K562 (cell line): ENCODE results near the gene STXBP6. TPM values are rescaled to one million over a fixed set of nuclear protein-coding genes. Genes with fewer than 3 reads are reported as not detected.

ENCODE experiments used
- ATAC-seq: fragments of 200-7000 bp; cut with Tn5 transposase; 3 replicates; pipeline ENCODE4 v1.9.1; 2020; ENCODE audit warnings: moderate library complexity
- BruUV-seq: library from RNA; stranded (reverse); fragments of 400-500 nt; replicated peaks from 2 replicates; lab custom pipeline; 2021; lab: Mats Ljungman, UMichigan
- CTCF ChIA-PET: fragments of 300-600 bp; formaldehyde crosslinking; extraction: SDS; loops from one replicate; lab custom pipeline; 2021; ENCODE audit warnings: low intra/inter-chr PET ratio; lab: Yijun Ruan, JAX
- POLR2A ChIA-PET: fragments of 300-600, 350-650 bp; sonication (Branson Sonifier 250); formaldehyde crosslinking; extraction: SDS; loops from one replicate; lab custom pipeline; 2021; ENCODE audit warnings: antibody characterized with exemption, inconsistent platforms; lab: Yijun Ruan, JAX
- DNase-seq, 4 experiments: peaks; one replicate each; pipeline versions ENCODE4 v3.0.0 to v3.0.0-alpha.2; 2011 to 2018; ENCODE audit warnings: low spot score in 3 of 4, mixed read lengths in 3 of 4; ENCODE audit errors: extremely low read depth in 1 of 4
- FAIRE-seq: peaks from 2 replicates; lab custom pipeline; 2011; peaks lifted over from hg19 to GRCh38; lab: Jason Lieb, UNC
- H2AFZ ChIP-seq: 2 replicates; pipeline ENCODE4 v1.6.0; 2011; ENCODE audit warnings: low read depth, low read length, control low read depth, inconsistent platforms
- H3K27ac ChIP-seq: fragments of 200-600 bp; 3 replicates; pipeline ENCODE4 v1.8.0; 2011; ENCODE audit warnings: low read depth, mild to moderate bottlenecking, control low read depth, inconsistent platforms, low read length, moderate library complexity, mixed read lengths; ENCODE audit errors: extremely low read depth
- H3K27me3 ChIP-seq, 2 experiments: fragments of 300-600 bp in 1 of 2; 2 replicates in 1 of 2; 3 replicates in 1 of 2; pipeline versions ENCODE4 v1.6.0 to v1.8.0; 2011; ENCODE audit warnings: inconsistent platforms in 2 of 2, low read length in 2 of 2, mild to moderate bottlenecking in 1 of 2, mixed read lengths in 1 of 2, moderate library complexity in 1 of 2; ENCODE audit not compliant: control insufficient read depth in 2 of 2, insufficient read depth in 2 of 2
- H3K36me3 ChIP-seq: fragments of 300-600 bp; 3 replicates; pipeline ENCODE4 v1.8.0; 2011; ENCODE audit warnings: mild to moderate bottlenecking, low read length, inconsistent platforms; ENCODE audit not compliant: control insufficient read depth, insufficient read depth
- H3K4me1 ChIP-seq, 2 experiments: fragments of 200-600 bp in 1 of 2; replicated peaks in 1 of 2; 2 replicates in 1 of 2; 3 replicates in 1 of 2; pipeline versions ENCODE4 v1.5.1 to v1.8.0; 2011; ENCODE audit warnings: inconsistent platforms in 2 of 2, low read length in 2 of 2, mild to moderate bottlenecking in 1 of 2, mixed read lengths in 1 of 2, moderate library complexity in 1 of 2; ENCODE audit not compliant: control insufficient read depth in 2 of 2, insufficient read depth in 2 of 2
- H3K4me2 ChIP-seq: 2 replicates; pipeline ENCODE4 v1.6.1; 2011; ENCODE audit warnings: low read length, control low read depth, inconsistent platforms, mixed read lengths; ENCODE audit not compliant: insufficient read depth
- H3K4me3 ChIP-seq: fragments of 200-600 bp; sonication (generic), shearing (Covaris generic); 2 replicates; pipeline ENCODE4 v1.5.1; 2016; ENCODE audit warnings: control low read depth, inconsistent platforms
- H3K79me2 ChIP-seq: fragments of 200-600 bp; 3 replicates; pipeline ENCODE4 v1.8.0; 2011; ENCODE audit warnings: low read length, inconsistent platforms; ENCODE audit not compliant: control insufficient read depth, insufficient read depth
- H3K9ac ChIP-seq, 2 experiments: 2 replicates each; pipeline versions ENCODE4 v1.6.0 to v1.6.1; 2011; ENCODE audit warnings: low read depth in 2 of 2, low read length in 2 of 2, control low read depth in 1 of 2, inconsistent platforms in 1 of 2, mild to moderate bottlenecking in 1 of 2, mixed read lengths in 1 of 2; ENCODE audit not compliant: insufficient read depth in 1 of 2
- H3K9me1 ChIP-seq: one replicate; pipeline ENCODE4 v1.6.0; 2011; ENCODE audit warnings: inconsistent platforms, mild to moderate bottlenecking, low read length, moderate library complexity; ENCODE audit not compliant: control insufficient read depth, insufficient read depth
- H3K9me3 ChIP-seq: replicated peaks from 2 replicates; pipeline ENCODE4 v1.5.1; 2011; ENCODE audit warnings: low read depth, low read length, inconsistent platforms; ENCODE audit not compliant: control insufficient read depth, insufficient read depth
- H4K20me1 ChIP-seq: replicated peaks from 2 replicates; pipeline ENCODE4 v1.6.1; 2011; ENCODE audit warnings: low read length, inconsistent platforms, mixed read lengths; ENCODE audit not compliant: control insufficient read depth, insufficient read depth
- JUN ChIP-seq, 2 experiments: sonication (generic) in 1 of 2; formaldehyde crosslinking in 1 of 2; IDR thresholded peaks; 2 replicates each; pipeline versions ENCODE4 v1.6.1 to v1.8.0; 2012 to 2022; ENCODE audit warnings: borderline replicate concordance in 2 of 2, mild to moderate bottlenecking in 2 of 2, improper control_type of control experiment in 1 of 2, low read depth in 1 of 2, low read length in 1 of 2, missing genetic modification reagents in 1 of 2
- NR2F6 ChIP-seq: fragments of 450-650 bp; formaldehyde crosslinking; IDR thresholded peaks from 2 replicates; pipeline ENCODE4 v1.4.0; 2020; ENCODE audit warnings: mild to moderate bottlenecking
- ZNF232 ChIP-seq: sonication (generic); formaldehyde crosslinking; IDR thresholded peaks from 2 replicates; pipeline ENCODE4 v1.8.0; 2022; ENCODE audit warnings: mild to moderate bottlenecking, missing genetic modification reagents
- WGBS: fragments of 100-300 bp; shearing (Covaris generic); methylation state at CpG from one replicate; pipeline ENCODE4 v1.1.6; 2016; ENCODE audit warnings: low coverage, mixed read lengths; ENCODE audit not compliant: insufficient coverage; ENCODE audit errors: missing lambda C conversion rate; 5-methylcytosine and 5-hydroxymethylcytosine counted together
- in situ Hi-C: fragments of 300-500 bp; cut with MboI; formaldehyde crosslinking; loops from 4 replicates; pipeline ENCODE4 v1.15.0; 2018; ENCODE audit warnings: inconsistent platforms, mixed read lengths
- intact Hi-C: fragments of 100-400 bp; cut with micrococcal nuclease; formaldehyde crosslinking; loops from 2 replicates; pipeline ENCODE4 v1.14.2; 2022
- polyA plus RNA-seq, 8 experiments: library from polyadenylated mRNA; depleted of rRNA in 4 of 8; stranded (reverse) in 5 of 8; unstranded in 3 of 8; fragments of >200 nt; fragmentation: Nextera tagmentation in 2 of 8; fragmentation: Illumina TruSeq in 1 of 8; extraction: Ambion mirVana in 2 of 8; extraction: Trizol in 1 of 8; gene quantifications; 2 replicates each; pipeline versions ENCODE4 v1.2.1 to v1.2.3, GENCODE V29; 2011 to 2014; ENCODE audit warnings: inconsistent platforms in 1 of 8, missing spikeins in 1 of 8
- total RNA-seq, 7 experiments: library from RNA; depleted of rRNA in 6 of 7; stranded (reverse); fragments of >200 nt in 6 of 7; fragmentation: Illumina TruSeq in 2 of 7; extraction: Trizol in 2 of 7; gene quantifications; 2 replicates each; pipeline versions ENCODE4 v1.2.1 to v1.2.3, GENCODE V29; 2011 to 2021; ENCODE audit warnings: low replicate concordance in 1 of 7
- TF ChIP-seq, protein P1 (sequence below): fragments of 250-450 bp; sonication (Bioruptor Pico); IDR thresholded peaks from 2 replicates; pipeline ENCODE4 v1.5.1; 2021; ENCODE audit warnings: mild to moderate bottlenecking

STXBP6 gene
- total and polyA plus RNA-seq, 9 of the 15 experiments (the other 6 are each of a cell fraction or from before 2014, with no cell fraction given): 0.27 to 0.89 (median 0.59) TPM

DNA sequence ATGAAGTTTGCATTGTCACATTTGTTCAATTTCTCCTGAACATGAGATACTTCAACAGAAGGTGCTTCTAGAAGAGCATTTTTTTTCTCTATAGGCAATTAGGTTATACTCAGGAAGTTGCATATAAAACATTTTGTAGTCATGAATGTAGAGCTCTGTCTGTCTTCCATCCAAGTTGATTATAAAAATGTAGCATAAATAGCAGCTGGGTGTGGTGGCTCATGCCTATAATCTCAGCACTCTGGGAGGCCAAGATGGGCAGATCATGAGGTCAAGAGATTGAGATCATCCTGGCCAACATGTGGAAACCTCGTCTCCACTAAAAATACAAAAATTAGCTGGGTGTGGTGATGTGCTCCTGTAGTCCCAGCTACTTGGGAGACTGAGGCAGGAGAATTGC, 39.5 kb upstream of the STXBP6 start:
- H3K4me2 ChIP-seq: no peak overlapping the region
- H3K9me3 ChIP-seq: no peaks in the 10 kb centered on the region
- H3K9ac ChIP-seq: no peak overlapping the region
- no peak overlapping the region for H2AFZ ChIP-seq
- CTCF ChIA-PET: no interaction called here
- no peaks in the 10 kb centered on the region for H4K20me1 ChIP-seq
- no peak for TF ChIP-seq JUN (IDR thresholded peaks at IDR 0.05; ENCODE audit: borderline replicate concordance, low read depth, low read length)
- no peak for TF ChIP-seq JUN (CRISPR knock-in tag; IDR thresholded peaks at IDR 0.05; ENCODE audit: borderline replicate concordance)
- TF ChIP-seq ZNF232 (CRISPR knock-in tag): no peak
- TF ChIP-seq, protein P1, sequence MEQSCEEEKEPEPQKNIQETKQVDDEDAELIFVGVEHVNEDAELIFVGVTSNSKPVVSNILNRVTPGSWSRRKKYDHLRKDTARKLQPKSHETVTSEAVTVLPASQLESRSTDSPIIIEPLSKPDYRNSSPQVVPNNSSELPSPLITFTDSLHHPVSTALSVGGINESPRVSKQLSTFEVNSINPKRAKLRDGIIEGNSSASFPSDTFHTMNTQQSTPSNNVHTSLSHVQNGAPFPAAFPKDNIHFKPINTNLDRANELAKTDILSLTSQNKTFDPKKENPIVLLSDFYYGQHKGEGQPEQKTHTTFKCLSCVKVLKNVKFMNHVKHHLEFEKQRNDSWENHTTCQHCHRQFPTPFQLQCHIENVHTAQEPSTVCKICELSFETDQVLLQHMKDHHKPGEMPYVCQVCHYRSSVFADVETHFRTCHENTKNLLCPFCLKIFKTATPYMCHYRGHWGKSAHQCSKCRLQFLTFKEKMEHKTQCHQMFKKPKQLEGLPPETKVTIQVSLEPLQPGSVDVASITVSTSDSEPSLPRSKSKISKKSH (CRISPR knock-in tag): no peak
- no peak for TF ChIP-seq NR2F6
- ATAC-seq (no peak), DNase-seq (no peak), FAIRE-seq (no peak)
- H3K27me3 ChIP-seq: no peaks in the 10 kb centered on the region
- WGBS: 0% methylated on average over 1 of the region's 1 CpG
- H3K79me2 ChIP-seq: no peaks in the 10 kb centered on the region
- BruUV-seq: no TSS peak
- intact Hi-C loops (no loop called here), in situ Hi-C loops (no loop called here)
- H3K4me1 ChIP-seq: no peaks in the 10 kb centered on the region
- POLR2A ChIA-PET: no interaction called here
- no peaks in the 10 kb centered on the region for H3K36me3 ChIP-seq
- H3K9me1 ChIP-seq: no peaks in the 10 kb centered on the region
- H3K4me3 ChIP-seq: no peak overlapping the region
- H3K27ac ChIP-seq: no peak overlapping the region
